Fibroblast of lung (primary cell): ENCODE measurements around the gene HPN. TPM values are rescaled to one million over a fixed set of nuclear protein-coding genes. Genes with fewer than 3 reads are reported as not detected.
"Not testable (repeated sequence)": the region's sequence is repeated elsewhere in the genome, so short reads cannot be mapped to it uniquely, and the experiment has no call there.

Source experiments
- DNase-seq, 2 donors: peaks; one replicate each; pipeline versions ENCODE4 v3.0.0 to v3.0.0-alpha.2; 2010; ENCODE audit warnings: low read depth in 2 of 2
- H2AFZ ChIP-seq: 2 replicates; pipeline ENCODE4 v1.5.1; 2012; ENCODE audit warnings: low read length, control low read depth, inconsistent platforms
- H3K27ac ChIP-seq: 2 replicates; pipeline ENCODE4 v1.5.1; 2011; ENCODE audit warnings: low read length, control low read depth; ENCODE audit not compliant: insufficient read depth
- H3K27me3 ChIP-seq: 2 replicates; pipeline ENCODE4 v1.5.1; 2011; ENCODE audit warnings: mild to moderate bottlenecking, low read length; ENCODE audit not compliant: control insufficient read depth, insufficient read depth
- H3K36me3 ChIP-seq: 2 replicates; pipeline ENCODE4 v1.5.1; 2011; ENCODE audit warnings: low read length; ENCODE audit not compliant: control insufficient read depth, insufficient read depth
- H3K4me1 ChIP-seq: 2 replicates; pipeline ENCODE4 v1.5.1; 2011; ENCODE audit warnings: low read length; ENCODE audit not compliant: control insufficient read depth, insufficient read depth; ENCODE audit errors: extremely low read depth
- H3K4me2 ChIP-seq: 2 replicates; pipeline ENCODE4 v1.5.1; 2011; ENCODE audit warnings: low read length, control low read depth; ENCODE audit not compliant: insufficient read depth; ENCODE audit errors: extremely low read depth
- H3K4me3 ChIP-seq, 4 experiments: fragments of 200-600 bp in 1 of 4; sonication (generic) in 1 of 4; replicated peaks in 1 of 4; 2 replicates each; pipeline ENCODE4 v1.5.1; 2011 to 2016; ENCODE audit warnings: low read length in 4 of 4, low read depth in 3 of 4, mild to moderate bottlenecking in 3 of 4, control low read depth in 2 of 4, inconsistent platforms in 1 of 4, mixed read lengths in 1 of 4; ENCODE audit not compliant: insufficient read depth in 1 of 4; ENCODE audit errors: control extremely low read depth in 1 of 4
- H3K79me2 ChIP-seq: 2 replicates; pipeline ENCODE4 v1.5.1; 2012; ENCODE audit warnings: mild to moderate bottlenecking, low read length, inconsistent platforms; ENCODE audit not compliant: control insufficient read depth, insufficient read depth
- H3K9ac ChIP-seq: 2 replicates; pipeline ENCODE4 v1.5.1; 2011; ENCODE audit warnings: mild to moderate bottlenecking, low read length, control low read depth; ENCODE audit not compliant: insufficient read depth
- H3K9me3 ChIP-seq: 2 replicates; pipeline ENCODE4 v1.5.1; 2012; ENCODE audit warnings: low read depth, low read length; ENCODE audit not compliant: control insufficient read depth, insufficient read depth
- H4K20me1 ChIP-seq: 2 replicates; pipeline ENCODE4 v1.5.1; 2011; ENCODE audit warnings: low read length; ENCODE audit not compliant: control insufficient read depth, insufficient read depth; ENCODE audit errors: extremely low read depth
- EZH2 ChIP-seq: IDR thresholded peaks from 2 replicates; pipeline ENCODE4 v1.5.1; 2012; ENCODE audit warnings: low read length, control low read depth, mild to moderate bottlenecking; ENCODE audit errors: missing control alignments
- polyA plus RNA-seq, 2 donors: library from polyadenylated mRNA; depleted of rRNA in 1 of 2; stranded (reverse) in 1 of 2; unstranded in 1 of 2; fragments of >200 nt; gene quantifications; 2 replicates each; pipeline ENCODE4 v1.2.1, GENCODE V29; 2011 to 2012; ENCODE audit warnings: missing spikeins in 1 of 2
- total RNA-seq: library from RNA; depleted of rRNA; stranded (reverse); fragments of >200 nt; gene quantifications from 2 replicates; pipeline ENCODE4 v1.2.1, GENCODE V29; 2014
- TF ChIP-seq, protein P1 (sequence below), 2 donors: IDR thresholded peaks in 1 of 2; conservative IDR thresholded peaks in 1 of 2; 1 replicate in 1 of 2; 2 replicates in 1 of 2; pipeline ENCODE4 v1.5.1; 2011 to 2012; ENCODE audit warnings: low read length in 2 of 2, control low read depth in 1 of 2, inconsistent platforms in 1 of 2, low read depth in 1 of 2, mild to moderate bottlenecking in 1 of 2

HPN gene
- total and polyA plus RNA-seq, 2 donors (not counting 1 experiment from before 2014, with no cell fraction given) = 0.33 TPM; not detected in 1

DNA sequence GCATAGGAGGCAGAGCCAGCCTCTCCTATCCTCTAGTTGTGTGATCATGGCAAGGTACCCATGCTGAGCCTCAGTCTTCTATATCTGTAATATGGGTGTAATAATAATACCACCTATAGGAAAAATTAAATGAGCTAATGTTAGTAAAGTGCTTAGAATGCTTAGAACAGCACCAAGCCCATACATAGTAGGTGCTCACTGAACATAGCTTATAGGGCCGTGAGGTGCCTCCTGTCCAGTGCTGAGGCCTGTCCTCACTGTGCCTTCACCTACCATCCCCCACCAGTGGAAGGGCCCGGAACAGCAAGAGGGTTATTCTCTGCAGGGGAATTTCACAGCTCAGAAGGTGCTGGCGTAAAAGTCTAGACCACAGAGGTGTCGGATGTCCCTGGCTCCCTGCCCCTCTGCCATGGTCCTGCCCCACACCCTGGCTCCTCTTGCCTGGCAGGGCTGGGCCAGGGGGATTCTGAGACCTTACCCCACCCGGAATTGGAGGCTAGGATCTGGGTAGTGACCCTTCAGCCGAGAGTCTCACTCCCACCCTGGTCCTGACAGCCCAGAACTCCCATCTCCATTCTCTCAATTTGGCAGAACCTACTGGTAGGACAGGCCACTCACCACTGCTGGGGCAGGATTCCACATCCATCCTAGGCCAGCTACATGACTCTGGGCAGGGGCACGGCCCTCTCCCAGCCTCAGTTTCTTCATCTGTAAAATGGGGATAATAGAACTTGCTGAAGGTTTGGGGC, 13.5 kb upstream of the HPN start:
- Histone ChIP-seq H2AFZ (no peak overlapping the region), H3K4me3 (no peak overlapping the region), H3K27ac (no peak overlapping the region), H3K36me3 (peaks cover 13% of the 10 kb centered on the region), H3K9ac (no peak overlapping the region), H3K4me2 (no peak overlapping the region), H3K4me1 (peaks cover 3% of the 10 kb centered on the region), H3K9me3 (no peaks in the 10 kb centered on the region), H3K79me2 (no peaks in the 10 kb centered on the region), H4K20me1 (no peaks in the 10 kb centered on the region), H3K27me3 (no peaks in the 10 kb centered on the region)
- peak; percentile 47 to 58 for DNase-seq
- TF ChIP-seq, protein P1, sequence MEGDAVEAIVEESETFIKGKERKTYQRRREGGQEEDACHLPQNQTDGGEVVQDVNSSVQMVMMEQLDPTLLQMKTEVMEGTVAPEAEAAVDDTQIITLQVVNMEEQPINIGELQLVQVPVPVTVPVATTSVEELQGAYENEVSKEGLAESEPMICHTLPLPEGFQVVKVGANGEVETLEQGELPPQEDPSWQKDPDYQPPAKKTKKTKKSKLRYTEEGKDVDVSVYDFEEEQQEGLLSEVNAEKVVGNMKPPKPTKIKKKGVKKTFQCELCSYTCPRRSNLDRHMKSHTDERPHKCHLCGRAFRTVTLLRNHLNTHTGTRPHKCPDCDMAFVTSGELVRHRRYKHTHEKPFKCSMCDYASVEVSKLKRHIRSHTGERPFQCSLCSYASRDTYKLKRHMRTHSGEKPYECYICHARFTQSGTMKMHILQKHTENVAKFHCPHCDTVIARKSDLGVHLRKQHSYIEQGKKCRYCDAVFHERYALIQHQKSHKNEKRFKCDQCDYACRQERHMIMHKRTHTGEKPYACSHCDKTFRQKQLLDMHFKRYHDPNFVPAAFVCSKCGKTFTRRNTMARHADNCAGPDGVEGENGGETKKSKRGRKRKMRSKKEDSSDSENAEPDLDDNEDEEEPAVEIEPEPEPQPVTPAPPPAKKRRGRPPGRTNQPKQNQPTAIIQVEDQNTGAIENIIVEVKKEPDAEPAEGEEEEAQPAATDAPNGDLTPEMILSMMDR (conservative IDR thresholded peaks at IDR 0.05 in 1 of 2, IDR thresholded peaks at IDR 0.05 in 1 of 2; ENCODE audit: low read depth in 1 of 2, low read length in 2 of 2) = no peak
- TF ChIP-seq EZH2 = no peak

DNA sequence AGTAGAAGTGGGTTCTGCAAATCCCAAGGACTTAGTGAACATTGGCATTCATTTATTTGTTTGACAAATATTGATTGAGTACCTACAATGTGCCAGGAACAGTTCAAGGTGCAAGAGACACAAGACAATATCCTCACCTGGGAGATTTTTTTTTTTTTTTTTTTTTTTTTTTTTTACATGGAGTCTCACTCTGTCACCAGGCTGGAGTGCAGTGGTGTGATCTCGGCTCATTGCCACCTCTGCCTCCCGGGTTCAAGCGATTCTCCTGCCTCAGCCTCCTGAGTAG, 13.0 kb upstream of the HPN start:
- not testable (repeated sequence) for H3K9ac ChIP-seq, DNase-seq, H3K9me3 ChIP-seq, H4K20me1 ChIP-seq, H2AFZ ChIP-seq, H3K4me2 ChIP-seq, H3K27me3 ChIP-seq, H3K79me2 ChIP-seq, H3K4me1 ChIP-seq, H3K27ac ChIP-seq, H3K4me3 ChIP-seq
- peaks cover 11% of the 10 kb centered on the region for H3K36me3 ChIP-seq

DNA sequence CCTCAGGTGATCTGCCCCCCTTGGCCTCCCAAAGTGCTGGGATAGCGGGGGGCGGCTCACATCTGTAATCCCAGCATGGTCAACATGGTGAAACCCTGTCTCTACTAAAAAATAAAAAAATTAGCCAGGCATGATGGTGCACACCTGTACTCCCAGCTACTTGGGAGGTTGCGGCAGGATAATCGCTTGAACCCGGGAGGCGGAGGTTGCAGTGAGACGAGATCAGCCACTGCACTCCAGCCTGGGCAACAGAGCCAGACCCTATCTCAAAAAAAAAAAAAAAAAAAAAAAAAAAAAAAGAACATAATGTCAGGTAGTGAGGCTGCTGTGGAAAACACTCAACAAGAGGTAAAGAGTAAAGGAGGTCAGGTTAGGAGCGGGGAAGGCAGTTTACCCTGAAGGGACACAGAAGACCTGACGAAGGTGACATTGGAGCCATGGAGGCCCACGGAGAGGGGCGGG, 12.2 kb upstream of the HPN start:
- H3K27me3 ChIP-seq, H3K4me1 ChIP-seq, H3K4me2 ChIP-seq, DNase-seq, H3K9ac ChIP-seq, H3K79me2 ChIP-seq, H3K27ac ChIP-seq, H2AFZ ChIP-seq, H3K4me3 ChIP-seq, H4K20me1 ChIP-seq, H3K9me3 ChIP-seq: not testable (repeated sequence)
- peaks cover 13% of the 10 kb centered on the region for H3K36me3 ChIP-seq

DNA sequence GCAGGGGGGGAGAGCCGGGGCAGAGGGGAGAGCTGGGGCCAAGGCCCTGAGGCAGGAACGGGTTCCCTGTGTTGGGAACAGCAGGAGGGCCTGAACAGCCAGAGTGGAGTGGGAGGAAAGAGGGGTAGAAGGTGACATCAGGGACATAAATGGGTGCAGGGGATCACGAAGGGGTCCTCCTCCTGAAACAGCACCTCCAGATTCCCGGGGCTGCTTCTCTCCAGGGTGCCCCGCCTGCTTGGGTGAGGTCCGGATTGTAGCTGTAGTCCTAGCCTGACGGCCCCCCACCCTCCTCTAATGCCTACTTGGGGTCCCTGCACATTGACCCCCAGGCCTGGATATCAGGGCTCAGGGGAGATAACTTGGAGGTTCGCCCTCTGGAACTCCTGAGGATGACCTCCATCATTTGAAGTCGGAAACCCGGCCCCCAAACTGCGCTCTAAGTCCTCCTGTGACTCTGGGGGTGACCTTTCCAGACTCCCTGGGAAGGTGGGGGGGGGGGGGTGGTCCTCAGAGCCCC, 11.7 kb upstream of the HPN start:
- H2AFZ ChIP-seq = no peak overlapping the region

More for the DNA sequence above, 11.7 kb upstream of the HPN start:
- no peaks in the 10 kb centered on the region for H3K79me2 ChIP-seq
- DNase-seq = no peak
- H3K9me3 ChIP-seq = no peaks in the 10 kb centered on the region
- H3K4me1 ChIP-seq = peaks cover 3% of the 10 kb centered on the region
- peak overlapping the region; percentile 23 to 52 (median 30) for H3K4me3 ChIP-seq
- no peaks in the 10 kb centered on the region for H4K20me1 ChIP-seq
- H3K4me2 ChIP-seq = peak overlapping the region; percentile 44
- TF ChIP-seq EZH2 = no peak
- TF ChIP-seq, protein P1 (conservative IDR thresholded peaks at IDR 0.05 in 1 of 2, IDR thresholded peaks at IDR 0.05 in 1 of 2; ENCODE audit: low read depth in 1 of 2, low read length in 2 of 2) = no peak
- H3K9ac ChIP-seq = peak overlapping the region; percentile 16
- no peaks in the 10 kb centered on the region for H3K27me3 ChIP-seq
- H3K27ac ChIP-seq = no peak overlapping the region
- H3K36me3 ChIP-seq = peaks cover 11% of the 10 kb centered on the region
